ENCODE measurements around the gene SLC12A7.

Gene SLC12A7

GRCh38 chr5:1156754-1157460, 45.0 kb upstream of the SLC12A7 start:
- no peak overlapping the region for H3K4me3 ChIP-seq (replicated peaks; ENCODE audit: low read depth, low read length)

GRCh38 chr5:1156033-1156753, 44.3 kb upstream of the SLC12A7 start:
- H3K4me3 ChIP-seq (replicated peaks; ENCODE audit: low read depth, low read length), result no peak overlapping the region
- no peak for DNase-seq (ENCODE audit: low read depth)
- no peak for TF ChIP-seq CTCF (IDR thresholded peaks at IDR 0.05; ENCODE audit: low read length, missing control alignments)

More at GRCh38 chr5:1156754-1157460, 45.0 kb upstream of the SLC12A7 start:
- no peak for TF ChIP-seq CTCF (IDR thresholded peaks at IDR 0.05; ENCODE audit: low read length, missing control alignments)
- no peak for DNase-seq (ENCODE audit: low read depth)

GRCh38 chr5:1155191-1156032, 43.5 kb upstream of the SLC12A7 start:
- TF ChIP-seq CTCF (IDR thresholded peaks at IDR 0.05; ENCODE audit: low read length, missing control alignments), result no peak
- no peak for DNase-seq (ENCODE audit: low read depth)
- H3K4me3 ChIP-seq (replicated peaks; ENCODE audit: low read depth, low read length), result no peak overlapping the region

GRCh38 chr5:1153428-1153827, 41.6 kb upstream of the SLC12A7 start:
- no peak for TF ChIP-seq CTCF (IDR thresholded peaks at IDR 0.05; ENCODE audit: low read length, missing control alignments)
- H3K4me3 ChIP-seq (replicated peaks; ENCODE audit: low read depth, low read length), result no peak overlapping the region
- no peak for DNase-seq (ENCODE audit: low read depth)

- no peak for DNase-seq (ENCODE audit: low read depth)
- no peak overlapping the region for H3K4me3 ChIP-seq (replicated peaks; ENCODE audit: low read depth, low read length)
- no peak for TF ChIP-seq CTCF (IDR thresholded peaks at IDR 0.05; ENCODE audit: low read length, missing control alignments)
Measured at GRCh38 chr5:1152771-1153282, 41.0 kb upstream of the SLC12A7 start.

- TF ChIP-seq CTCF (IDR thresholded peaks at IDR 0.05; ENCODE audit: low read length, missing control alignments), result no peak
- no peak overlapping the region for H3K4me3 ChIP-seq (replicated peaks; ENCODE audit: low read depth, low read length)
- no peak for DNase-seq (ENCODE audit: low read depth)
Measured at GRCh38 chr5:1152156-1152555, 40.3 kb upstream of the SLC12A7 start.
